OCI-LY7 (cell line): Measurements from ENCODE around the gene ADAMTSL3. TPM values are rescaled to one million over a fixed set of nuclear protein-coding genes. Genes with fewer than 3 reads are reported as not detected.
A peak's percentile ranks its signal among the peaks of the same experiment; 100 is the strongest.

ENCODE experiments used
- BruUV-seq: library from RNA; stranded (reverse); fragments of 400-500 nt; replicated peaks from 2 replicates; lab custom pipeline; 2021; lab: Mats Ljungman, UMichigan
- CTCF ChIA-PET: fragments of 300-600 bp; sonication (Branson Sonifier 250); formaldehyde crosslinking; loops from one replicate; lab custom pipeline; 2022; ENCODE audit warnings: antibody characterized with exemption; ENCODE audit not compliant: unreplicated experiment; lab: Charles Lee
- POLR2A ChIA-PET: fragments of 300-600 bp; sonication (Branson Sonifier 250); formaldehyde crosslinking; loops from one replicate; lab custom pipeline; 2022; ENCODE audit warnings: antibody characterized with exemption; lab: Charles Lee
- DNase-seq: peaks from one replicate; pipeline ENCODE4 v3.0.0-alpha.2; 2015; ENCODE audit warnings: low spot score
- H2AFZ ChIP-seq: fragments of 200-600 bp; sonication (generic), shearing (Covaris generic); 2 replicates; pipeline ENCODE4 v1.6.1; 2014; ENCODE audit warnings: mild to moderate bottlenecking, antibody characterized with exemption, low read length, moderate library complexity
- H3K27ac ChIP-seq: fragments of 200-600 bp; sonication (generic); 2 replicates; pipeline ENCODE4 v1.5.1; 2014; ENCODE audit warnings: mixed run types, low read depth, mild to moderate bottlenecking, moderate library complexity, low read length, inconsistent platforms; ENCODE audit not compliant: poor library complexity, severe bottlenecking
- H3K36me3 ChIP-seq: fragments of 200-600 bp; sonication (generic); 2 replicates; pipeline ENCODE4 v1.6.1; 2014; ENCODE audit warnings: mild to moderate bottlenecking, antibody characterized with exemption, low read length, moderate library complexity, mixed read lengths; ENCODE audit not compliant: insufficient read depth
- H3K4me1 ChIP-seq: fragments of 200-600 bp; sonication (generic); 2 replicates; pipeline ENCODE4 v1.5.1; 2014; ENCODE audit warnings: mild to moderate bottlenecking, low read length; ENCODE audit not compliant: insufficient read depth, poor library complexity, severe bottlenecking
- H3K4me2 ChIP-seq: fragments of 200-600 bp; sonication (generic); 2 replicates; pipeline ENCODE4 v1.6.1; 2014; ENCODE audit warnings: mild to moderate bottlenecking, low read length
- H3K4me3 ChIP-seq: fragments of 200-600 bp; sonication (generic); 2 replicates; pipeline ENCODE4 v1.5.1; 2014; ENCODE audit warnings: mild to moderate bottlenecking, low read depth, low read length; ENCODE audit not compliant: poor library complexity, severe bottlenecking
- H3K79me2 ChIP-seq: fragments of 200-600 bp; sonication (generic); 2 replicates; pipeline ENCODE4 v1.6.1; 2016; ENCODE audit warnings: low read depth, mild to moderate bottlenecking, low read length, moderate library complexity, mixed read lengths; ENCODE audit not compliant: insufficient read depth
- H3K9me2 ChIP-seq: fragments of 200-600 bp; sonication (generic); 2 replicates; pipeline ENCODE4 v1.6.1; 2016; ENCODE audit warnings: mild to moderate bottlenecking, low read length, mixed read lengths; ENCODE audit not compliant: insufficient read depth
- H3K9me3 ChIP-seq: fragments of 200-600 bp; sonication (generic); 2 replicates; pipeline ENCODE4 v1.6.1; 2014; ENCODE audit warnings: mild to moderate bottlenecking, mixed run types, low read length, mixed read lengths
- H4K20me1 ChIP-seq: fragments of 200-600 bp; sonication (generic); 2 replicates; pipeline ENCODE4 v1.6.1; 2014; ENCODE audit warnings: mild to moderate bottlenecking, antibody characterized with exemption, low read length, moderate library complexity, mixed read lengths; ENCODE audit not compliant: insufficient read depth
- EZH2phosphoT487 ChIP-seq: fragments of 200-600 bp; sonication (generic); IDR thresholded peaks from 2 replicates; pipeline ENCODE4 v1.6.1; 2018; ENCODE audit warnings: low read depth, borderline replicate concordance, mild to moderate bottlenecking, mixed run types, antibody characterized with exemption, low read length, moderate library complexity, mixed read lengths
- intact Hi-C: fragments of 100-400 bp; cut with micrococcal nuclease; formaldehyde crosslinking; loops from one replicate; pipeline ENCODE4 v1.10.0; 2022; ENCODE audit not compliant: unreplicated experiment
- total RNA-seq, 2 experiments: library from RNA; depleted of rRNA in 1 of 2; stranded (reverse); fragments of >200 nt in 1 of 2; shearing (Covaris generic) in 1 of 2; gene quantifications; 2 replicates each; pipeline ENCODE4 v1.2.3, GENCODE V29; 2014 to 2022
- TF ChIP-seq, protein P1 (sequence below): fragments of 200-600 bp; sonication (generic); conservative IDR thresholded peaks from 2 replicates; pipeline ENCODE4 v1.5.1; 2014; ENCODE audit warnings: mild to moderate bottlenecking, antibody characterized with exemption, low read length, moderate library complexity, mixed read lengths

Gene ADAMTSL3
- total RNA-seq, 2 experiments from 2014 or later, result not detected

DNA sequence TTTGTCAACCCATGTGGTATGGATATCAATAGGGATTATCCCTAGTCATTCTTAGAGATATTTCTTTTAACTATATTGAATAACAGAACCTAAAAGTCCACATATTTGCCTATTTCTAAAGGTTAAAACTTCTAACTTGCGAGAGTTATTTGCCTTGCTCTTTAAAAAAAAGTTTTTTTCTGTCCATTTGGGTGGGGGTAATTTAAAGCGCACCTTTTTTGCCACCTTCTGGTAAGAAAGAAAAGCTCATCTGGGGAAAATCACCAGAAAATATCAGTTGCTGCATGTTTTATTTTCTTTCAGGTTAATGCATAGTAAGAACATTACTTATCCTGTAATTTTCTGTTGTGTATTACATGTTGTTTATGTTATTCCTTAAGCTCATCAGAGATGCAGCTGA, 339.7 kb downstream of the ADAMTSL3 start:
- CTCF ChIA-PET, result interaction anchor here (0.7 kb wide), 1 partner anchor 18 kb away, joined by 3 read pairs; no protein-coding TSS in a partner anchor
- no peak for TF ChIP-seq EZH2phosphoT487
- TF ChIP-seq, protein P1, sequence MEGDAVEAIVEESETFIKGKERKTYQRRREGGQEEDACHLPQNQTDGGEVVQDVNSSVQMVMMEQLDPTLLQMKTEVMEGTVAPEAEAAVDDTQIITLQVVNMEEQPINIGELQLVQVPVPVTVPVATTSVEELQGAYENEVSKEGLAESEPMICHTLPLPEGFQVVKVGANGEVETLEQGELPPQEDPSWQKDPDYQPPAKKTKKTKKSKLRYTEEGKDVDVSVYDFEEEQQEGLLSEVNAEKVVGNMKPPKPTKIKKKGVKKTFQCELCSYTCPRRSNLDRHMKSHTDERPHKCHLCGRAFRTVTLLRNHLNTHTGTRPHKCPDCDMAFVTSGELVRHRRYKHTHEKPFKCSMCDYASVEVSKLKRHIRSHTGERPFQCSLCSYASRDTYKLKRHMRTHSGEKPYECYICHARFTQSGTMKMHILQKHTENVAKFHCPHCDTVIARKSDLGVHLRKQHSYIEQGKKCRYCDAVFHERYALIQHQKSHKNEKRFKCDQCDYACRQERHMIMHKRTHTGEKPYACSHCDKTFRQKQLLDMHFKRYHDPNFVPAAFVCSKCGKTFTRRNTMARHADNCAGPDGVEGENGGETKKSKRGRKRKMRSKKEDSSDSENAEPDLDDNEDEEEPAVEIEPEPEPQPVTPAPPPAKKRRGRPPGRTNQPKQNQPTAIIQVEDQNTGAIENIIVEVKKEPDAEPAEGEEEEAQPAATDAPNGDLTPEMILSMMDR, result peak; percentile 57
- POLR2A ChIA-PET, result interaction anchor here (0.8 to 2.2 kb wide), 5 partner anchors 9 to 24 kb away, joined by 3 to 14 read pairs (median 4); no protein-coding TSS in a partner anchor
- Histone ChIP-seq H3K4me1 (no peaks in the 10 kb centered on the region), H3K9me3 (no peaks in the 10 kb centered on the region), H3K27ac (no peak overlapping the region), H3K4me2 (no peak overlapping the region), H3K9me2 (no peaks in the 10 kb centered on the region), H3K4me3 (no peak overlapping the region), H2AFZ (no peak overlapping the region), H4K20me1 (no peaks in the 10 kb centered on the region), H3K36me3 (no peaks in the 10 kb centered on the region), H3K79me2 (no peaks in the 10 kb centered on the region)
- intact Hi-C loops, result no loop called here
- peak; percentile 12 for DNase-seq
- BruUV-seq, result no TSS peak

GRCh38 chr15:83998486-83998885, 344.6 kb downstream of the ADAMTSL3 start:
- Histone ChIP-seq H3K36me3 (no peaks in the 10 kb centered on the region), H3K79me2 (no peaks in the 10 kb centered on the region), H3K27ac (no peak overlapping the region), H3K9me3 (no peaks in the 10 kb centered on the region), H3K4me3 (no peak overlapping the region), H3K4me1 (no peaks in the 10 kb centered on the region), H4K20me1 (no peaks in the 10 kb centered on the region), H2AFZ (no peak overlapping the region), H3K9me2 (no peaks in the 10 kb centered on the region), H3K4me2 (no peak overlapping the region)
- DNase-seq, result no peak
- TF ChIP-seq, protein P1, result no peak
- TF ChIP-seq EZH2phosphoT487, result no peak
- no TSS peak for BruUV-seq
- intact Hi-C loops, result no loop called here
- ChIA-PET POLR2A (no interaction called here), CTCF (no interaction called here)

GRCh38 chr15:83999396-84000135, 345.6 kb downstream of the ADAMTSL3 start:
- ChIA-PET CTCF (no interaction called here), POLR2A (interaction anchor here (0.6 kb wide), 1 partner anchor 709 kb away, joined by 3 read pairs; no protein-coding TSS in a partner anchor)
- Histone ChIP-seq H3K4me2 (no peak overlapping the region), H4K20me1 (no peaks in the 10 kb centered on the region), H3K9me3 (no peaks in the 10 kb centered on the region), H3K79me2 (no peaks in the 10 kb centered on the region), H3K4me1 (no peaks in the 10 kb centered on the region), H3K36me3 (no peaks in the 10 kb centered on the region), H3K27ac (no peak overlapping the region), H3K4me3 (no peak overlapping the region), H2AFZ (no peak overlapping the region), H3K9me2 (no peaks in the 10 kb centered on the region)
- no peak for DNase-seq
- intact Hi-C loops, result no loop called here
- BruUV-seq, result no TSS peak
- no peak for TF ChIP-seq EZH2phosphoT487
- TF ChIP-seq, protein P1, result no peak
